OCI-LY7 (cell line): ENCODE data around the gene DRAM1. TPM values are rescaled to one million over a fixed set of nuclear protein-coding genes. Genes with fewer than 3 reads are reported as not detected.

ENCODE experiments used
- BruUV-seq: library from RNA; stranded (reverse); fragments of 400-500 nt; replicated peaks from 2 replicates; lab custom pipeline; 2021; lab: Mats Ljungman, UMichigan
- CTCF ChIA-PET: fragments of 300-600 bp; sonication (Branson Sonifier 250); formaldehyde crosslinking; loops from one replicate; lab custom pipeline; 2022; ENCODE audit warnings: antibody characterized with exemption; ENCODE audit not compliant: unreplicated experiment; lab: Charles Lee
- POLR2A ChIA-PET: fragments of 300-600 bp; sonication (Branson Sonifier 250); formaldehyde crosslinking; loops from one replicate; lab custom pipeline; 2022; ENCODE audit warnings: antibody characterized with exemption; lab: Charles Lee
- DNase-seq: peaks from one replicate; pipeline ENCODE4 v3.0.0-alpha.2; 2015; ENCODE audit warnings: low spot score
- H2AFZ ChIP-seq: fragments of 200-600 bp; sonication (generic), shearing (Covaris generic); 2 replicates; pipeline ENCODE4 v1.6.1; 2014; ENCODE audit warnings: mild to moderate bottlenecking, antibody characterized with exemption, low read length, moderate library complexity
- H3K27ac ChIP-seq: fragments of 200-600 bp; sonication (generic); 2 replicates; pipeline ENCODE4 v1.5.1; 2014; ENCODE audit warnings: mixed run types, low read depth, mild to moderate bottlenecking, moderate library complexity, low read length, inconsistent platforms; ENCODE audit not compliant: poor library complexity, severe bottlenecking
- H3K36me3 ChIP-seq: fragments of 200-600 bp; sonication (generic); 2 replicates; pipeline ENCODE4 v1.6.1; 2014; ENCODE audit warnings: mild to moderate bottlenecking, antibody characterized with exemption, low read length, moderate library complexity, mixed read lengths; ENCODE audit not compliant: insufficient read depth
- H3K4me1 ChIP-seq: fragments of 200-600 bp; sonication (generic); 2 replicates; pipeline ENCODE4 v1.5.1; 2014; ENCODE audit warnings: mild to moderate bottlenecking, low read length; ENCODE audit not compliant: insufficient read depth, poor library complexity, severe bottlenecking
- H3K4me2 ChIP-seq: fragments of 200-600 bp; sonication (generic); 2 replicates; pipeline ENCODE4 v1.6.1; 2014; ENCODE audit warnings: mild to moderate bottlenecking, low read length
- H3K4me3 ChIP-seq: fragments of 200-600 bp; sonication (generic); 2 replicates; pipeline ENCODE4 v1.5.1; 2014; ENCODE audit warnings: mild to moderate bottlenecking, low read depth, low read length; ENCODE audit not compliant: poor library complexity, severe bottlenecking
- H3K79me2 ChIP-seq: fragments of 200-600 bp; sonication (generic); 2 replicates; pipeline ENCODE4 v1.6.1; 2016; ENCODE audit warnings: low read depth, mild to moderate bottlenecking, low read length, moderate library complexity, mixed read lengths; ENCODE audit not compliant: insufficient read depth
- H3K9me2 ChIP-seq: fragments of 200-600 bp; sonication (generic); 2 replicates; pipeline ENCODE4 v1.6.1; 2016; ENCODE audit warnings: mild to moderate bottlenecking, low read length, mixed read lengths; ENCODE audit not compliant: insufficient read depth
- H3K9me3 ChIP-seq: fragments of 200-600 bp; sonication (generic); 2 replicates; pipeline ENCODE4 v1.6.1; 2014; ENCODE audit warnings: mild to moderate bottlenecking, mixed run types, low read length, mixed read lengths
- H4K20me1 ChIP-seq: fragments of 200-600 bp; sonication (generic); 2 replicates; pipeline ENCODE4 v1.6.1; 2014; ENCODE audit warnings: mild to moderate bottlenecking, antibody characterized with exemption, low read length, moderate library complexity, mixed read lengths; ENCODE audit not compliant: insufficient read depth
- CTCF ChIP-seq: fragments of 200-600 bp; sonication (generic); conservative IDR thresholded peaks from 2 replicates; pipeline ENCODE4 v1.5.1; 2014; ENCODE audit warnings: mild to moderate bottlenecking, antibody characterized with exemption, low read length, moderate library complexity, mixed read lengths
- EZH2phosphoT487 ChIP-seq: fragments of 200-600 bp; sonication (generic); IDR thresholded peaks from 2 replicates; pipeline ENCODE4 v1.6.1; 2018; ENCODE audit warnings: low read depth, borderline replicate concordance, mild to moderate bottlenecking, mixed run types, antibody characterized with exemption, low read length, moderate library complexity, mixed read lengths
- intact Hi-C: fragments of 100-400 bp; cut with micrococcal nuclease; formaldehyde crosslinking; loops from one replicate; pipeline ENCODE4 v1.10.0; 2022; ENCODE audit not compliant: unreplicated experiment
- total RNA-seq, 2 experiments: library from RNA; depleted of rRNA in 1 of 2; stranded (reverse); fragments of >200 nt in 1 of 2; shearing (Covaris generic) in 1 of 2; gene quantifications; 2 replicates each; pipeline ENCODE4 v1.2.3, GENCODE V29; 2014 to 2022

DRAM1 gene
- total RNA-seq, 2 experiments from 2014 or later, result not detected

GRCh38 chr12:101946233-101946611 lies 68.8 kb downstream of the DRAM1 start:
- BruUV-seq, result no TSS peak
- no peak for DNase-seq
- Histone ChIP-seq H2AFZ (no peak overlapping the region), H3K27ac (no peak overlapping the region), H3K36me3 (no peaks in the 10 kb centered on the region), H3K9me3 (no peaks in the 10 kb centered on the region), H3K4me1 (peaks cover 13% of the 10 kb centered on the region), H3K4me3 (no peak overlapping the region), H4K20me1 (no peaks in the 10 kb centered on the region), H3K9me2 (no peaks in the 10 kb centered on the region), H3K4me2 (no peak overlapping the region), H3K79me2 (no peaks in the 10 kb centered on the region)
- intact Hi-C loops, result loop anchor here (10.0 kb wide), 1 partner anchor 349 kb away; no protein-coding TSS in a partner anchor
- TF ChIP-seq CTCF (no peak), EZH2phosphoT487 (no peak)
- ChIA-PET POLR2A (interaction anchor here (1.0 to 1.2 kb wide), 3 partner anchors 9 to 173 kb away, joined by 3 to 5 read pairs (median 3); no protein-coding TSS in a partner anchor), CTCF (no interaction called here)

- intact Hi-C loops, result loop anchor here (10.0 kb wide), 1 partner anchor 347 kb away; no protein-coding TSS in a partner anchor
- H3K79me2 ChIP-seq, result no peaks in the 10 kb centered on the region
- no peak for DNase-seq
- H4K20me1 ChIP-seq, result no peaks in the 10 kb centered on the region
- ChIA-PET CTCF (no interaction called here), POLR2A (interaction anchor here (0.5 kb wide), 1 partner anchor 34 kb away, joined by 4 read pairs; no protein-coding TSS in a partner anchor)
- H3K9me3 ChIP-seq, result no peaks in the 10 kb centered on the region
- no TSS peak for BruUV-seq
- H3K36me3 ChIP-seq, result no peaks in the 10 kb centered on the region
- no peak overlapping the region for H3K4me2 ChIP-seq
- no peak overlapping the region for H3K4me3 ChIP-seq
- peaks cover 8% of the 10 kb centered on the region for H3K4me1 ChIP-seq
- no peaks in the 10 kb centered on the region for H3K9me2 ChIP-seq
- H3K27ac ChIP-seq, result no peak overlapping the region
- no peak overlapping the region for H2AFZ ChIP-seq
- no peak for TF ChIP-seq CTCF
- TF ChIP-seq EZH2phosphoT487, result no peak
Observed at GRCh38 chr12:101947316-101947715, 69.9 kb downstream of the DRAM1 start.

- Histone ChIP-seq H3K36me3 (no peaks in the 10 kb centered on the region), H3K9me3 (no peaks in the 10 kb centered on the region), H3K9me2 (no peaks in the 10 kb centered on the region), H3K4me2 (no peak overlapping the region), H4K20me1 (no peaks in the 10 kb centered on the region), H3K27ac (no peak overlapping the region), H3K4me3 (no peak overlapping the region), H3K4me1 (peaks cover 8% of the 10 kb centered on the region), H2AFZ (no peak overlapping the region), H3K79me2 (no peaks in the 10 kb centered on the region)
- DNase-seq, result no peak
- intact Hi-C loops, result loop anchor here (10.0 kb wide), 1 partner anchor 346 kb away; no protein-coding TSS in a partner anchor
- POLR2A ChIA-PET, result no interaction called here
- CTCF ChIA-PET, result no interaction called here
- TF ChIP-seq EZH2phosphoT487, result no peak
- BruUV-seq, result no TSS peak
Observed at GRCh38 chr12:101948365-101948764, 71.0 kb downstream of the DRAM1 start.
